ENCODE measurements around the gene L3MBTL3.

The L3MBTL3 gene

DNA sequence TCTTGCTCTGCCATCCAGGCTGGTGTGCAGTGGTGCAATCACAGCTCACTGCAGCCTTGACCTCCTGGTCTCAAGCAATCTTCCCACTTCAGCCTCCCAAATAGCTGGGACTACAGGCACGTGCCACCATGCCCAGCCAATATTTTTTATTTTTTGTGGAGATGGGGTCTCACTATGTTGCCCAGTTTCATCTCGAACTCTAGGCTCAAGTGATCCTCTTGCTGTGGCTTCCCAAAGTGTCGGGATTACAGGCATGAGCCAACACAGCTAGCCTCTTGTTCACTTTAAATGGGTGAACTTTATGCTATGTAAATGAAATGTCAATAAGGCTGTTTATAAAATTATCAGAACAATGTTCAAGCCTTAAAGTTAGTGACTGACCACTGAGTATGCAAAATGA, 167.3 kb downstream of the L3MBTL3 start:
- DNase-seq (ENCODE audit: low spot score) = no peak

DNA sequence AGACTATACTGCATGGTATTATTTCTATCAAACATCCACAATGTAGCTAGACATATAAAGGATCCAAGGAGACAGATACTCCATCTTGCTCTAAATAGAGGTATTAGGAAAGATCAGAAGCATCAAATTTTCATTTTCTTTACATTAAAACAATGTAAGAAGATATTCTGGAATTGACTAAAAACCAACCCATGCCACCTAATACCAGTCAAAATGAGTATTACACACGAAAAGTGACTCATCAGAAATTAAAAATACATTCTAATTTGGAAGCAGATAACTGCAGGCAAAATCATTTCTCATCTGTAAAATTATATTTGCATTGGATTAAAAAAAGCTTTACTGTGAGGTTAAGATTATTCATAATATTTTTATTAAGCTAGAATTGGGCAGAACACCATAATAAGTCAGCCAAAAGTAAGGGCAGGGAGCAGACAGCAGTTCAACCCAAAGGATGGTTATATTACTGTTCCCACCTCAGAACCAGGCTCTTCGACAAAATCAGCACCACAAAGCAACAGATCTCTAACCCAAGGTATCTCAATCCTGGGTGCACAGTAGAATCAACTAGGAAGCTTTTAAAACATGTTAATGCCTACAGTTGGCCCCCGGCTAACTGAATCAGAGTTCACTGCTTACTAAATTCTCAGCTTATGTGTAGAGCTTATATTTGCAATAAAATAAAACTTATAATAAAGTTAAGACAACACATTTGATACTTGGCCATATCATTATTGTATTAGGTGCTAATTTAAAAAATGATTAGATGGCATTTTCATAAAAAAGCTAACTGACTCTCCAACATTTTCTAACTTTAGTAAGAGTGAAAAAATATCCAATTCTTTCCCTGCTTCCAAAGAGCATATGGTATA, 169.2 kb downstream of the L3MBTL3 start:
- DNase-seq (ENCODE audit: low spot score) = no peak

DNA sequence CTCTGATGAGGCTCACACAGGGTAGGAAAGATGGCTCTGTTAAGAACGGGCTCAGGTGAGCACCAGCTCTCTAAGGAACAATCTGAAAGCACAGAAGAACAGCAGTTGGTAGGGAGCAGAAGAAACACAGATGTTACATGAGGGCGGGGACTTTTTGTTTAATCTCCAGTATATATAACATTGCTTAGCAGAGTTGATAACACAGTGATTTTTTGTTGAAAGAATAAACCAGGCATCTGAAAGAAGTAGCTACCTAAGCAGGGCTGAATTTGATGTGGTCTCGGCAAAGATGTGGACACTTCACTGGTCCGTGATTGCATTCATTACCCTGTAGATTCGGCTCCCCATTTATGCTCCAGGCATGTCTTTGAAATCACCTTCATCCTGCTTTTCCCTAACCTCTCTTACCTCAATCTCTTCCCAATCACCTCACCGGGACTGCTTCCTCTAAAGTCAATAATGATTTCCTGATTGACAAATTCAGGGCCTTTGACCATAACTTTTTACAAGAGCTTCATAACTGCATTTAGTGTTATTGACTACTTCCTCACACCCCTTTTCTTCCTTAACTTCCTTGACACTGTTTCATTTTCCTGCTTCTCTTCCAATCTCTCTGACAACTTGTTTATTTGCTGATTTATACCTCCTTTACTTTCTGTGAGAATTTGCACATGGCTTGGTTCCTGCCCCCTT, 170.0 kb downstream of the L3MBTL3 start:
- DNase-seq (ENCODE audit: low spot score) = no peak

DNA sequence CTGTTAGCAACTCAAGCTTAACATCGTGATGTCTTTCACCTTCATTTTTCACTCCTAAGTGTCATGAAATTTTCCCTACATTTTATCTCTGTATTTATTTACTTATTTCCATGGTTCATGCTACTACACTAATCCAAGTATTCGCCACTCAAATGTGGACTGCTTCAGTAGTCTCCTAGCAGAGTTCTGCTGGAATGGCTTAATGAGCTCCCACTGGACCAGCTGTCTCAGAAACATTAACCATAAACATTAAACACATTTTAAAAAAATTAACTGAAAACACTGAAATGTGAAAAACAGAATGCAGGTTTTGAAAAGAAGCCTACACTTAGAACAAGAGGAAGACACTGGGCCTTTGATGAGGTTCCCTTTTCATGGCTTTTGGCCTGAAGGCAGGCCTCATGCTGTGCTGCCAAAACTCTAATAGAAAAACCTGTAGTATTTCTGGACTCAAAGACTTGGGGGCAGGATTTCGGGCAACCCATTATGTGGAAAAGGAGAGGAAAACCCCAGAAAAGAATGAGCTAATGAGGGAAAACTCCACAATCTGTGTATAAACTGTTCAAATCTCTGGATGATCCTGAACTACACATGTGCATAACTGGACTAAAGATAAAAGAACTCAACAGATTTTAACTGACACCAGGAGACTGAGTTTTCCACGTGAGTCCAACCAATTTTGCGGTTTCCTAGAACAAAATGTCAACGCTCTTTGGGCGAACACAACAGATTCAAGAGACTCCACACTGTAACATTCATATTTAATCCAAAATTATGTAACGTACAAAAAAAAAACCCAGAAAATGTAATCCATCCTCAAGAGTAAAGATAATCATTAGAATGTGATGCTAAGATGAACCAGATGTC, 171.4 kb downstream of the L3MBTL3 start:
- DNase-seq (ENCODE audit: low spot score) = no peak
